H1 (cell line): ENCODE results near the gene ALOX12. TPM values are rescaled to one million over a fixed set of nuclear protein-coding genes. Genes with fewer than 3 reads are reported as not detected.

Experiments used
- CTCF ChIA-PET: fragments of 300-600 bp; sonication (Branson Sonifier 250); formaldehyde crosslinking; loops from one replicate; lab custom pipeline; 2021; ENCODE audit not compliant: partially characterized antibody; lab: Charles Lee
- POLR2A ChIA-PET: fragments of 300-600 bp; sonication (Branson Sonifier 250); formaldehyde crosslinking; loops from one replicate; lab custom pipeline; 2021; ENCODE audit warnings: inconsistent platforms; ENCODE audit not compliant: partially characterized antibody; lab: Charles Lee
- DNase-seq, 2 experiments: peaks; one replicate each; pipeline versions ENCODE4 v3.0.0 to v3.0.0-alpha.2; 2010 to 2022; ENCODE audit warnings: low spot score in 2 of 2, low read depth in 1 of 2, mixed read lengths in 1 of 2
- FAIRE-seq: peaks from 2 replicates; lab custom pipeline; 2011; peaks lifted over from hg19 to GRCh38; lab: Jason Lieb, UNC
- H2AFZ ChIP-seq: 2 replicates; pipeline ENCODE4 v1.8.1; 2012; ENCODE audit warnings: low read length, inconsistent platforms
- H2AK5ac ChIP-seq: 2 replicates; pipeline ENCODE4 v1.6.1; 2013; ENCODE audit warnings: low read depth, low read length
- H2BK120ac ChIP-seq: replicated peaks from 2 replicates; pipeline ENCODE3; 2013; ENCODE audit warnings: low read depth, low read length, inconsistent platforms
- H2BK12ac ChIP-seq: 2 replicates; pipeline ENCODE4 v1.6.1; 2013; ENCODE audit warnings: low read depth, low read length
- H2BK15ac ChIP-seq: 2 replicates; pipeline ENCODE4 v1.6.1; 2013; ENCODE audit warnings: low read length
- H2BK20ac ChIP-seq: 2 replicates; pipeline ENCODE4 v1.6.1; 2013; ENCODE audit warnings: low read length
- H2BK5ac ChIP-seq: 2 replicates; pipeline ENCODE4 v1.6.1; 2013; ENCODE audit warnings: low read depth, low read length
- H3K14ac ChIP-seq: 2 replicates; pipeline ENCODE4 v1.6.1; 2013; ENCODE audit warnings: inconsistent platforms; ENCODE audit not compliant: insufficient read length
- H3K18ac ChIP-seq: 2 replicates; pipeline ENCODE4 v1.6.1; 2013; ENCODE audit warnings: low read length; ENCODE audit errors: extremely low read depth
- H3K23ac ChIP-seq: 2 replicates; pipeline ENCODE4 v1.6.1; 2013; ENCODE audit warnings: inconsistent platforms; ENCODE audit not compliant: insufficient read length
- H3K23me2 ChIP-seq: 2 replicates; pipeline ENCODE4 v1.6.1; 2013; ENCODE audit warnings: low read depth, low read length
- H3K27ac ChIP-seq: 2 replicates; pipeline ENCODE4 v1.6.1; 2011; ENCODE audit warnings: low read depth, low read length, inconsistent platforms
- H3K27me3 ChIP-seq, 4 experiments: replicated peaks in 1 of 4; 1 replicate in 1 of 4; 2 replicates in 3 of 4; pipeline versions ENCODE4 v1.6.1 to v1.8.1; 2011 to 2013; ENCODE audit warnings: low read length in 3 of 4, mild to moderate bottlenecking in 3 of 4, inconsistent platforms in 2 of 4, mixed read lengths in 2 of 4, moderate library complexity in 1 of 4; ENCODE audit not compliant: control insufficient read depth in 3 of 4, insufficient read depth in 3 of 4; ENCODE audit errors: extremely low read depth in 1 of 4
- H3K36me3 ChIP-seq, 4 experiments: 2 replicates each; pipeline versions ENCODE4 v1.6.1 to v1.8.1; 2011 to 2013; ENCODE audit warnings: mild to moderate bottlenecking in 4 of 4, low read length in 3 of 4, moderate library complexity in 2 of 4, control low read depth in 1 of 4, inconsistent platforms in 1 of 4; ENCODE audit not compliant: insufficient read depth in 4 of 4, control insufficient read depth in 2 of 4
- H3K4ac ChIP-seq: replicated peaks from 2 replicates; pipeline ENCODE3; 2013; ENCODE audit warnings: low read length, low read depth, mixed read lengths, inconsistent platforms; ENCODE audit not compliant: insufficient read length
- H3K4me1 ChIP-seq, 4 experiments: replicated peaks in 1 of 4; 1 replicate in 1 of 4; 2 replicates in 3 of 4; pipeline versions ENCODE4 v1.6.1 to v1.8.1; 2011 to 2013; ENCODE audit warnings: low read length in 3 of 4, inconsistent platforms in 2 of 4, mixed read lengths in 1 of 4; ENCODE audit not compliant: insufficient read depth in 4 of 4, control insufficient read depth in 3 of 4
- H3K4me2 ChIP-seq, 2 experiments: 2 replicates each; pipeline versions ENCODE4 v1.6.1 to v1.8.1; 2011 to 2013; ENCODE audit warnings: low read depth in 2 of 2, low read length in 2 of 2, control low read depth in 1 of 2, inconsistent platforms in 1 of 2, mild to moderate bottlenecking in 1 of 2; ENCODE audit not compliant: insufficient read depth in 1 of 2
- H3K4me3 ChIP-seq, 4 experiments: fragments of 200-600, 300-600 bp in 1 of 4; sonication (generic), shearing (Covaris generic), sonication (Bioruptor Twin) in 1 of 4; 2 replicates each; pipeline versions ENCODE4 v1.5.1 to v1.8.1; 2011 to 2016; ENCODE audit warnings: low read length in 4 of 4, low read depth in 3 of 4, control low read depth in 2 of 4, inconsistent platforms in 2 of 4, mild to moderate bottlenecking in 2 of 4, mixed read lengths in 1 of 4, moderate library complexity in 1 of 4; ENCODE audit not compliant: insufficient read depth in 2 of 4; ENCODE audit errors: extremely low read depth in 1 of 4
- H3K56ac ChIP-seq: replicated peaks from 2 replicates; pipeline ENCODE3; 2013; ENCODE audit warnings: low read depth, mild to moderate bottlenecking, mixed read lengths, low read length, inconsistent platforms; ENCODE audit not compliant: insufficient read length
- H3K79me1 ChIP-seq: 2 replicates; pipeline ENCODE4 v1.6.1; 2013; ENCODE audit warnings: low read depth, low read length, control low read depth
- H3K79me2 ChIP-seq, 2 experiments: 2 replicates each; pipeline versions ENCODE4 v1.6.1 to v1.8.1; 2012 to 2013; ENCODE audit warnings: low read length in 2 of 2, mild to moderate bottlenecking in 2 of 2, inconsistent platforms in 1 of 2; ENCODE audit not compliant: insufficient read depth in 2 of 2, control insufficient read depth in 1 of 2
- H3K9ac ChIP-seq, 4 experiments: replicated peaks in 1 of 4; 1 replicate in 1 of 4; 2 replicates in 3 of 4; pipeline versions ENCODE4 v1.6.1 to v1.8.1; 2011 to 2013; ENCODE audit warnings: low read depth in 3 of 4, low read length in 3 of 4, control low read depth in 2 of 4, mild to moderate bottlenecking in 2 of 4, moderate library complexity in 2 of 4, inconsistent platforms in 1 of 4; ENCODE audit errors: extremely low read depth in 1 of 4
- H3K9me3 ChIP-seq, 2 experiments: 2 replicates each; pipeline versions ENCODE4 v1.6.1 to v1.8.1; 2012 to 2013; ENCODE audit warnings: mild to moderate bottlenecking in 2 of 2, moderate library complexity in 2 of 2, control low read depth in 1 of 2, inconsistent platforms in 1 of 2, low read depth in 1 of 2, low read length in 1 of 2, mixed read lengths in 1 of 2; ENCODE audit not compliant: insufficient read depth in 2 of 2
- H4K20me1 ChIP-seq, 2 experiments: replicated peaks in 1 of 2; 2 replicates each; pipeline versions ENCODE3 to v1.8.1; 2011 to 2013; ENCODE audit warnings: inconsistent platforms in 2 of 2, low read length in 2 of 2, mild to moderate bottlenecking in 1 of 2; ENCODE audit not compliant: insufficient read depth in 2 of 2, control insufficient read depth in 1 of 2
- H4K5ac ChIP-seq: 2 replicates; pipeline ENCODE4 v1.6.1; 2013; ENCODE audit warnings: low read length, low read depth, mixed read lengths, inconsistent platforms; ENCODE audit not compliant: insufficient read length
- H4K8ac ChIP-seq: 2 replicates; pipeline ENCODE4 v1.8.0; 2013; ENCODE audit warnings: mild to moderate bottlenecking, moderate library complexity, low read length, inconsistent platforms; ENCODE audit not compliant: insufficient read depth; ENCODE audit errors: extremely low read depth
- H4K91ac ChIP-seq: replicated peaks from 2 replicates; pipeline ENCODE3; 2013; ENCODE audit warnings: low read length, mixed read lengths, inconsistent platforms; ENCODE audit not compliant: insufficient read length
- BRCA1 ChIP-seq: IDR thresholded peaks from 2 replicates; pipeline ENCODE4 v1.6.1; 2012; ENCODE audit warnings: low read depth, low read length, improper control_type of control experiment
- CBX5 ChIP-seq: fragments of 300-800, 300-1000 bp; sonication (generic); IDR thresholded peaks from 2 replicates; pipeline ENCODE4 v1.7.1; 2016; ENCODE audit warnings: antibody characterized with exemption, low read length, low read depth
- CHD2 ChIP-seq: IDR thresholded peaks from 2 replicates; pipeline ENCODE4 v1.6.1; 2012; ENCODE audit warnings: low read length, improper control_type of control experiment
- FOSL1 ChIP-seq: IDR thresholded peaks from 2 replicates; pipeline ENCODE4 v1.6.1; 2011; ENCODE audit warnings: mild to moderate bottlenecking, low read depth, low read length, moderate library complexity; ENCODE audit not compliant: insufficient read depth
- KDM1A ChIP-seq: fragments of 200-600, 300-600 bp; sonication (generic); IDR thresholded peaks from 2 replicates; pipeline ENCODE4 v1.7.1; 2016; ENCODE audit warnings: mild to moderate bottlenecking, low read length, borderline replicate concordance
- KDM4A ChIP-seq: IDR thresholded peaks from one replicate; pipeline ENCODE4 v1.7.1; 2012; ENCODE audit warnings: low read depth, mild to moderate bottlenecking, moderate library complexity, low read length, inconsistent platforms; ENCODE audit not compliant: severe bottlenecking
- POLR2AphosphoS5 ChIP-seq: IDR thresholded peaks from 2 replicates; pipeline ENCODE4 v1.6.1; 2011; ENCODE audit warnings: low read depth, low read length
- POU5F1 ChIP-seq: IDR thresholded peaks from 2 replicates; pipeline ENCODE4 v1.6.1; 2011; ENCODE audit warnings: low read depth, mild to moderate bottlenecking, low read length, moderate library complexity
- RAD21 ChIP-seq, 2 experiments: IDR thresholded peaks in 1 of 2; conservative IDR thresholded peaks in 1 of 2; 2 replicates each; pipeline ENCODE4 v1.6.1; 2011; ENCODE audit warnings: low read depth in 2 of 2, low read length in 2 of 2, improper control_type of control experiment in 1 of 2, inconsistent platforms in 1 of 2, mild to moderate bottlenecking in 1 of 2, moderate library complexity in 1 of 2
- SAP30 ChIP-seq: fragments of 300-600 bp; sonication (generic); IDR thresholded peaks from 2 replicates; pipeline ENCODE4 v1.7.1; 2012; ENCODE audit warnings: low read length, moderate library complexity, mild to moderate bottlenecking, inconsistent platforms; ENCODE audit not compliant: insufficient read depth, insufficient replicate concordance
- SIRT6 ChIP-seq: IDR thresholded peaks from one replicate; pipeline ENCODE4 v1.7.1; 2012; ENCODE audit warnings: low read length, inconsistent platforms
- TBP ChIP-seq: IDR thresholded peaks from 2 replicates; pipeline ENCODE4 v1.6.1; 2011; ENCODE audit warnings: low read depth, low read length, improper control_type of control experiment
- ZNF274 ChIP-seq: IDR thresholded peaks from 2 replicates; pipeline ENCODE4 v1.7.0; 2012; ENCODE audit warnings: low read length, borderline replicate concordance; ENCODE audit errors: extremely low read depth
- WGBS, 2 experiments: shearing (Covaris generic) in 1 of 2; methylation state at CpG; one replicate each; pipeline versions ENCODE4 v1.1.6 to v1.1.7; 2013 to 2015; ENCODE audit warnings: low lambda C conversion rate in 2 of 2, mixed read lengths in 2 of 2, inconsistent platforms in 1 of 2, low coverage in 1 of 2, missing lambda C conversion rate in 1 of 2; ENCODE audit not compliant: insufficient replicate concordance in 2 of 2, insufficient coverage in 1 of 2, insufficient read length in 1 of 2; ENCODE audit errors: extremely low coverage in 1 of 2, missing lambda C conversion rate in 1 of 2; 5-methylcytosine and 5-hydroxymethylcytosine counted together
- polyA plus RNA-seq, 7 experiments: library from polyadenylated mRNA; depleted of rRNA in 3 of 7; stranded (reverse) in 5 of 7; unstranded in 2 of 7; fragments of >200 nt in 5 of 7; fragments of 200-250 nt in 2 of 7; gene quantifications; 1 replicate in 5 of 7; 2 replicates in 1 of 7; 4 replicates in 1 of 7; pipeline versions ENCODE4 v1.2.1 to v1.2.3, GENCODE V29; 2011 to 2013; ENCODE audit warnings: missing spikeins in 2 of 7, mixed read lengths in 2 of 7
- total RNA-seq: library from RNA; stranded (reverse); fragmentation: NEBNext Ultra II Directional; extraction: Animal tissue kit (Norgen Biotek cat#: 25700); gene quantifications from 2 replicates; pipeline ENCODE4 v1.2.1, GENCODE V29; 2021
- TF ChIP-seq, protein P1 (sequence below): IDR thresholded peaks from 2 replicates; pipeline ENCODE4 v1.6.1; 2012; ENCODE audit warnings: inconsistent platforms

The ALOX12 gene
- total and polyA plus RNA-seq, 2 of the 8 experiments (the other 6 are each of a cell fraction or from before 2014, with no cell fraction given): 1.4 to 2.0 TPM

DNA sequence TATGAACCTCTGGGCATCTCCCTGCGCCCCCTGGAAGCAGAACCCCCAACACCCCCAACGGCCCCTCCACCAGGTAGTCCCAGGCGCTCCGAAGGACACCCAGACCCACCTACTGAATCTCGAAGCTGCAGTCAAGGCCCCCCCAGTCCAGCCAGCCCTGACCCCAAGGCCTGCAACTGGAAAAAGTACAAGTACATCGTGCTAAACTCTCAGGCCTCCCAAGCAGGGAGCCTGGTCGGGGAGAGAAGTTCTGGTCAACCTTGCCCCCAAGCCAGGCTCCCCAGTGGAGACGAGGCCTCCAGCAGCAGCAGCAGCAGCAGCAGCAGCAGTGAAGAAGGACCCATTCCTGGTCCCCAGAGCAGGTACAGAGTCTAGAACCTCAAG lies 28.5 kb downstream of the ALOX12 start:
- H2BK20ac ChIP-seq: no peak overlapping the region
- ChIA-PET POLR2A (interaction anchor here (1.0 to 2.7 kb wide), 2 partner anchors 11 to 19 kb away, joined by 4 to 15 read pairs; partner anchors contain the start of gene SLC16A13), CTCF (interaction anchor here (0.6 to 2.4 kb wide), 5 partner anchors 8 to 153 kb away, joined by 3 to 6 read pairs (median 3); no protein-coding TSS in a partner anchor)
- no peak overlapping the region for H2BK5ac ChIP-seq
- no peak overlapping the region for H2BK15ac ChIP-seq
- no peaks in the 10 kb centered on the region for H3K79me1 ChIP-seq
- H3K23me2 ChIP-seq: peaks cover 11% of the 10 kb centered on the region
- no peaks in the 10 kb centered on the region for H3K79me2 ChIP-seq
- FAIRE-seq (no peak), DNase-seq (no peak)
- no peak overlapping the region for H3K14ac ChIP-seq
- no peaks in the 10 kb centered on the region for H4K20me1 ChIP-seq
- no peak overlapping the region for H3K27ac ChIP-seq
- H3K27me3 ChIP-seq: peaks cover 0 to 16% (median 14%) of the 10 kb centered on the region in 4 experiments; a peak in 6 of 7 replicates
- H3K4me3 ChIP-seq: no peak overlapping the region
- peak overlapping the region; percentile 60; the same call in 1 of the 2 replicates for H2AK5ac ChIP-seq
- H3K4ac ChIP-seq: no peak overlapping the region
- no peak overlapping the region for H2AFZ ChIP-seq
- 92% methylated on average over 8 of the region's 8 CpGs; no CpG with 5 or more reads in 1 of the 2 experiments for whole genome bisulfite sequencing, 2 experiments
- no peak overlapping the region for H4K91ac ChIP-seq
- no peak overlapping the region for H3K56ac ChIP-seq
- peaks cover 0 to 8% (median 3%) of the 10 kb centered on the region in 4 experiments; a peak in 1 of 8 replicates for H3K36me3 ChIP-seq
- no peak overlapping the region for H3K18ac ChIP-seq
- peaks cover 0 to 12% (median 5%) of the 10 kb centered on the region in 4 experiments; a peak in 6 of 7 replicates for H3K4me1 ChIP-seq
- H3K4me2 ChIP-seq: no peak overlapping the region; a peak in 1 of 4 replicates
- no peak overlapping the region for H4K8ac ChIP-seq
- no peak overlapping the region for H3K9ac ChIP-seq
- H2BK120ac ChIP-seq: no peak overlapping the region
- 0 out of 2 replicates have a peak overlapping the region, but pooled peaks have one; percentile 60 for H2BK12ac ChIP-seq
- H3K23ac ChIP-seq: no peak overlapping the region
- no peak overlapping the region for H4K5ac ChIP-seq
- no peaks in the 10 kb centered on the region for H3K9me3 ChIP-seq
- no peak for TF ChIP-seq POU5F1
- no peak for TF ChIP-seq SAP30
- TF ChIP-seq RAD21 (IDR thresholded peaks at IDR 0.05 in 1 of 2, conservative IDR thresholded peaks at IDR 0.05 in 1 of 2; ENCODE audit: low read depth in 2 of 2, low read length in 2 of 2): no peak
- no peak for TF ChIP-seq ZNF274
- TF ChIP-seq FOSL1: no peak
- no peak for TF ChIP-seq CBX5
- TF ChIP-seq CHD2: no peak
- TF ChIP-seq POLR2AphosphoS5: no peak
- TF ChIP-seq, protein P1, sequence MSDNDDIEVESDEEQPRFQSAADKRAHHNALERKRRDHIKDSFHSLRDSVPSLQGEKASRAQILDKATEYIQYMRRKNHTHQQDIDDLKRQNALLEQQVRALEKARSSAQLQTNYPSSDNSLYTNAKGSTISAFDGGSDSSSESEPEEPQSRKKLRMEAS: no peak
- TF ChIP-seq KDM4A: no peak
- TF ChIP-seq SIRT6: no peak
- TF ChIP-seq TBP: no peak
- TF ChIP-seq BRCA1: no peak
- no peak for TF ChIP-seq KDM1A
